Mesendoderm (in vitro differentiated cells): ENCODE data around the gene ANO9.

ENCODE experiments used
- DNase-seq: peaks from one replicate; pipeline ENCODE4 v3.0.0; 2013
- H2AK5ac ChIP-seq: 2 replicates; pipeline ENCODE4 v1.6.1; 2013; ENCODE audit warnings: low read length, inconsistent platforms
- H2BK120ac ChIP-seq: 2 replicates; pipeline ENCODE4 v1.6.1; 2013; ENCODE audit warnings: low read depth, mild to moderate bottlenecking, low read length, moderate library complexity, mixed read lengths
- H2BK15ac ChIP-seq: replicated peaks from 2 replicates; pipeline ENCODE4 v1.6.1; 2013; ENCODE audit warnings: low read depth, mild to moderate bottlenecking, moderate library complexity
- H2BK5ac ChIP-seq: 2 replicates; pipeline ENCODE4 v1.6.1; 2013; ENCODE audit warnings: low read length, inconsistent platforms
- H3K18ac ChIP-seq: 2 replicates; pipeline ENCODE4 v1.6.1; 2013; ENCODE audit warnings: mild to moderate bottlenecking, low read length, mixed read lengths
- H3K23ac ChIP-seq: one replicate; pipeline ENCODE4 v1.6.1; 2013; ENCODE audit warnings: low read length
- H3K27ac ChIP-seq: 2 replicates; pipeline ENCODE4 v1.5.1; 2013; ENCODE audit warnings: low read depth, mild to moderate bottlenecking, inconsistent platforms, low read length, moderate library complexity
- H3K27me3 ChIP-seq: 2 replicates; pipeline ENCODE4 v1.6.1; 2013; ENCODE audit warnings: low read length, control low read depth, mild to moderate bottlenecking, inconsistent platforms; ENCODE audit not compliant: insufficient read depth, poor library complexity
- H3K36me3 ChIP-seq: 2 replicates; pipeline ENCODE4 v1.6.1; 2013; ENCODE audit warnings: low read length, inconsistent platforms; ENCODE audit not compliant: control insufficient read depth, insufficient read depth
- H3K4ac ChIP-seq: one replicate; pipeline ENCODE4 v1.6.1; 2013; ENCODE audit warnings: low read depth, mild to moderate bottlenecking, low read length, moderate library complexity
- H3K4me1 ChIP-seq: 2 replicates; pipeline ENCODE4 v1.6.1; 2013; ENCODE audit warnings: low read depth, low read length, inconsistent platforms; ENCODE audit not compliant: control insufficient read depth
- H3K4me2 ChIP-seq: 2 replicates; pipeline ENCODE4 v1.6.1; 2013; ENCODE audit warnings: low read length
- H3K4me3 ChIP-seq: 2 replicates; pipeline ENCODE4 v1.5.1; 2013; ENCODE audit warnings: mild to moderate bottlenecking, low read length
- H3K56ac ChIP-seq: one replicate; pipeline ENCODE4 v1.6.1; 2013; ENCODE audit warnings: low read length
- H3K79me1 ChIP-seq: 2 replicates; pipeline ENCODE4 v1.6.1; 2013; ENCODE audit warnings: low read length, inconsistent platforms
- H3K79me2 ChIP-seq: 2 replicates; pipeline ENCODE4 v1.6.1; 2013; ENCODE audit warnings: mild to moderate bottlenecking, low read length; ENCODE audit not compliant: control insufficient read depth, insufficient read depth
- H3K9ac ChIP-seq: 2 replicates; pipeline ENCODE4 v1.6.1; 2013; ENCODE audit warnings: low read length, inconsistent platforms
- H4K5ac ChIP-seq: one replicate; pipeline ENCODE4 v1.6.1; 2013; ENCODE audit warnings: low read length
- H4K8ac ChIP-seq: one replicate; pipeline ENCODE4 v1.6.1; 2013; ENCODE audit warnings: low read depth, mild to moderate bottlenecking, control low read depth, low read length, moderate library complexity
- WGBS: extraction: QIAGEN DNeasy Blood & Tissue Kit; methylation state at CpG from one replicate; pipeline ENCODE4 v1.1.7; 2013; ENCODE audit warnings: low lambda C conversion rate, missing lambda C conversion rate; ENCODE audit not compliant: insufficient coverage; ENCODE audit errors: extremely low coverage; 5-methylcytosine and 5-hydroxymethylcytosine counted together

Gene ANO9

GRCh38 chr11:371716-372590 is 69.9 kb downstream of the ANO9 start:
- H3K4me2 ChIP-seq: no peak overlapping the region
- no peak overlapping the region for H3K23ac ChIP-seq
- no peak overlapping the region for H3K4ac ChIP-seq
- H3K27me3 ChIP-seq: no peaks in the 10 kb centered on the region
- H2BK120ac ChIP-seq: no peak overlapping the region
- H3K79me2 ChIP-seq: no peaks in the 10 kb centered on the region
- no peaks in the 10 kb centered on the region for H3K79me1 ChIP-seq
- no CpG with 5 or more reads among the region's 19 CpGs for WGBS
- DNase-seq: no peak
- no peak overlapping the region for H4K8ac ChIP-seq
- H3K27ac ChIP-seq: no peak overlapping the region
- no peak overlapping the region for H2BK15ac ChIP-seq
- peaks cover 5% of the 10 kb centered on the region for H3K4me1 ChIP-seq
- no peak overlapping the region for H3K56ac ChIP-seq
- H3K18ac ChIP-seq: no peak overlapping the region
- H4K5ac ChIP-seq: no peak overlapping the region
- no peak overlapping the region for H3K9ac ChIP-seq
- H2AK5ac ChIP-seq: no peak overlapping the region
- H3K36me3 ChIP-seq: peaks cover 4% of the 10 kb centered on the region
- no peak overlapping the region for H3K4me3 ChIP-seq
- H2BK5ac ChIP-seq: no peak overlapping the region

- H3K9ac ChIP-seq: no peak overlapping the region
- H3K4me3 ChIP-seq: no peak overlapping the region
- H2BK5ac ChIP-seq: no peak overlapping the region
- no peak for DNase-seq
- no peaks in the 10 kb centered on the region for H3K79me2 ChIP-seq
- H3K4ac ChIP-seq: no peak overlapping the region
- H3K18ac ChIP-seq: no peak overlapping the region
- H3K27ac ChIP-seq: no peak overlapping the region
- H3K4me2 ChIP-seq: no peak overlapping the region
- no peak overlapping the region for H3K56ac ChIP-seq
- no peaks in the 10 kb centered on the region for H3K27me3 ChIP-seq
- H2AK5ac ChIP-seq: no peak overlapping the region
- peaks cover 4% of the 10 kb centered on the region for H3K36me3 ChIP-seq
- H4K8ac ChIP-seq: no peak overlapping the region
- no CpG with 5 or more reads among the region's 5 CpGs for WGBS
- no peaks in the 10 kb centered on the region for H3K79me1 ChIP-seq
- H3K23ac ChIP-seq: no peak overlapping the region
- no peak overlapping the region for H4K5ac ChIP-seq
- peaks cover 5% of the 10 kb centered on the region for H3K4me1 ChIP-seq
- no peak overlapping the region for H2BK15ac ChIP-seq
- H2BK120ac ChIP-seq: no peak overlapping the region
These were observed 70.8 kb downstream of the ANO9 start for GRCh38 chr11:371051-371450.

DNA sequence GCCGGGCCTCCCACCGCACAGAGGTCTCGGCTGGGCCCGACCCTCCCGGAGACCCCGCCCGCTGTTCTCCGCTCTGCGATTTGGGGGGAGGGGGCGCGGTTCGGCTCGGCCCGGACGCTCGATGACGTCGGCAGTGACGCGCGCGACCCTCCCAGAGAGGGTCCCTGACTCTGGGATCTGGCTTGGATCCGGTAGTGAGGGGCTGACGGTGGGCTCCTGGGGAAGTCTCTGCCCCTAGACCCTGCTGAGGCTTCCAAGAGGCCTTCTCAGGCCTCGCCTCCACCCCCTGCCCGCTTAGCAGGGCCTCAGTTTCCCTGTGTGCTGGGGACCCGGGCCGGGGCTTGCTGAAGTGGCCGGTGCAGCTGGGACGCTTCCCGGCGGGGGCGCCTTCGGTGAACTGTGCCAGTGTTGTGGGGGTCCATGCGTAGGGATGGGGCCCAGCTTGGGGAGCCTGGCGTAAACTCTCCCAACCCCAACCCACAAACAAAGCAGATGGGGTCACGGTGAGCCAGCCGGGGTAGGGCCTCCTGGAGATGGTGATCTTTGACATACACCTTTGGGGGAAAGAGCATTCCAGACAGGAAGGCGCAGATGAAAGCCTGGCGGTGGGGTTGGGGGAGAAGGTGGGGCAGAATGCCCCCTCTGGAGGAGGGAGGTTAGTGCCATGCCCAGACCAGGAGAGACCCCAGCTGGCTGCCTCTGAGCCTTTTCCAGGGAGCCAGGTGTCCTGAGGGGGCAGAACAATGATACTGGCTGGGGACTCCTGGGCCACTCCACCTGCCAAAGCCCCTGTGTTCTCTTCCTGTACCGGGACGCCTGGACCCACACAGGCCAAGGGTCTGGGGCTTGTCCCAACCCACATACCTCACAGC is 71.5 kb downstream of the ANO9 start:
- no peak overlapping the region for H2BK120ac ChIP-seq
- H3K23ac ChIP-seq: no peak overlapping the region
- peaks cover 4% of the 10 kb centered on the region for H3K36me3 ChIP-seq
- H3K27me3 ChIP-seq: no peaks in the 10 kb centered on the region
- no CpG with 5 or more reads among the region's 42 CpGs for WGBS
- no peak for DNase-seq
- H3K79me1 ChIP-seq: no peaks in the 10 kb centered on the region
- no peak overlapping the region for H2BK5ac ChIP-seq
- H3K4ac ChIP-seq: peak overlapping the region; percentile 75
- H3K4me1 ChIP-seq: peaks cover 5% of the 10 kb centered on the region
- peak overlapping the region; percentile 77 for H3K56ac ChIP-seq
- peak overlapping the region; percentile 60 for H3K4me3 ChIP-seq
- no peaks in the 10 kb centered on the region for H3K79me2 ChIP-seq
- H3K27ac ChIP-seq: no peak overlapping the region
- H3K9ac ChIP-seq: peak overlapping the region; percentile 84
- no peak overlapping the region for H4K5ac ChIP-seq
- H3K18ac ChIP-seq: peak overlapping the region; percentile 66
- H4K8ac ChIP-seq: no peak overlapping the region
- H2BK15ac ChIP-seq: no peak overlapping the region
- H3K4me2 ChIP-seq: peak overlapping the region; percentile 77
- no peak overlapping the region for H2AK5ac ChIP-seq

GRCh38 chr11:369336-370018 is 72.3 kb downstream of the ANO9 start, which contains the start of gene B4GALNT4:
TSS of gene B4GALNT4 (plus strand) at chr11:369499. CDS start at chr11:369804, 305 bp downstream.
- no peaks in the 10 kb centered on the region for H3K79me1 ChIP-seq
- peak within 1 kb of the TSS; percentile 66 for H3K18ac ChIP-seq
- H3K79me2 ChIP-seq: no peaks in the 10 kb centered on the region
- peak within 1 kb of the TSS; percentile 84 for H3K56ac ChIP-seq
- no peak within 1 kb of the TSS for H2BK15ac ChIP-seq
- no peaks in the 10 kb centered on the region for H3K27me3 ChIP-seq
- peak within 1 kb of the TSS; percentile 66 for H3K23ac ChIP-seq
- H2BK120ac ChIP-seq: no peak within 1 kb of the TSS
- H4K5ac ChIP-seq: no peak within 1 kb of the TSS
- no CpG with 5 or more reads among the region's 118 CpGs for WGBS
- no peak within 1 kb of the TSS for H2BK5ac ChIP-seq
- no peak within 1 kb of the TSS for H2AK5ac ChIP-seq
- H3K36me3 ChIP-seq: peaks cover 4% of the 10 kb centered on the region
- peak within 1 kb of the TSS; percentile 75 for H3K4ac ChIP-seq
- no peak for DNase-seq
- H3K9ac ChIP-seq: peak within 1 kb of the TSS; percentile 84
- H4K8ac ChIP-seq: no peak within 1 kb of the TSS
- peak within 1 kb of the TSS; percentile 60 for H3K4me3 ChIP-seq
- H3K4me2 ChIP-seq: peak within 1 kb of the TSS; percentile 77
- H3K27ac ChIP-seq: no peak within 1 kb of the TSS
- H3K4me1 ChIP-seq: peaks cover 5% of the 10 kb centered on the region

DNA sequence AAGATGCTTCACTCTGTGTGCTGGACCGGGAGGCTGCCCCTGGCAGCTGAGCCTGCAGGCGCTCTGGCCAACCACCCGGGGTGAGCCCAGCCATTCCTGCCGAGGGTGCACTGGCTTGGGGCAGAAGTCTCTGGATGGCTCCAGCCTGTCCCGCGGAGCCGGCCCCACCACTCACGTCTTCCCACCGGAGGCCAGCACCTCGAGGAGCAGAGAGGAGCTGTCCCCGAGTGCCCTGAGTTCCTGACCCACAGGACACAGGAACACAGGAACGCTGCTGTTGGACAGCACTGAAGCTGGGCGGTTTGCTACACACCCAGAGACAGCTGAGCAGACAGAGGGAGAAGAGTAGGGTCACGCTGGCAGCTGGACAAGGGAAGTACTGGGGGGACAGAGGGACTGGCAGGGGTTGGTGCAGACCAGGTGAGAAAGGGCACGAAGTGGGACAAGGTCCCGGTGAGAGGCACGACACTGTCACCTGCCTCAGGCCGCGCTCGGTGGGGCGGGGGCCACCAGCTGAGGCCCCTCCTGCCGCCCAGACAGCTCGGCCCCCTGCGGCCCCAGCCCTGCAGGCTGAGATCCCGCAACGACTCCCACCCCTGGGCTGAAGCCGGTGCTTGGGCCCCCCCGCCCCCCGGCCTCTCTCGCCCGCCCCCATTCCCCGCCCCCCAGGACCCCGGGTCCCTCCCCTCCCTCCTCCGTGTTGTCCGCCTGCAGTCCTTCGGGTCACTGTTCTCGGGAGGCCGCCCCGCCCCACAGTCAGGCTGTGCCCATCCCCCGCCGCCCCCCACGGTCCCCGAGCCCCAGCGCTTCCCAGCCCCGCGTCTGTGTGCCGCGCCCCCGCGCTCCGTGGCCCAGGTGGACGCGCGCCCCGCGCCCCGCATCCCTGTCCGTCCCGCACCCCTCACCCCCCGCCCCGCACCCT is 73.1 kb downstream of the ANO9 start:
- no peak overlapping the region for H3K27ac ChIP-seq
- H2AK5ac ChIP-seq: no peak overlapping the region
- no peak overlapping the region for H3K4ac ChIP-seq
- no peaks in the 10 kb centered on the region for H3K79me1 ChIP-seq
- H3K79me2 ChIP-seq: no peaks in the 10 kb centered on the region
- no peak overlapping the region for H2BK15ac ChIP-seq
- H3K4me2 ChIP-seq: peak overlapping the region; percentile 48
- H3K18ac ChIP-seq: no peak overlapping the region
- no peak overlapping the region for H3K4me3 ChIP-seq
- H2BK5ac ChIP-seq: no peak overlapping the region
- no peak overlapping the region for H4K8ac ChIP-seq
- H3K56ac ChIP-seq: peak overlapping the region; percentile 62
- H3K23ac ChIP-seq: peak overlapping the region; percentile 66
- H3K4me1 ChIP-seq: peaks cover 5% of the 10 kb centered on the region
- peak overlapping the region; percentile 48 for H3K9ac ChIP-seq
- DNase-seq: peak; percentile 47
- H4K5ac ChIP-seq: no peak overlapping the region
- H3K36me3 ChIP-seq: peaks cover 4% of the 10 kb centered on the region
- no peak overlapping the region for H2BK120ac ChIP-seq
- no peaks in the 10 kb centered on the region for H3K27me3 ChIP-seq
- WGBS: no CpG with 5 or more reads among the region's 61 CpGs
